ENCODE results near the gene GEMIN7.

GRCh38 chr19:45125360-45125759 lies 46.3 kb downstream of the GEMIN7 start:
- TF ChIP-seq, protein P1, sequence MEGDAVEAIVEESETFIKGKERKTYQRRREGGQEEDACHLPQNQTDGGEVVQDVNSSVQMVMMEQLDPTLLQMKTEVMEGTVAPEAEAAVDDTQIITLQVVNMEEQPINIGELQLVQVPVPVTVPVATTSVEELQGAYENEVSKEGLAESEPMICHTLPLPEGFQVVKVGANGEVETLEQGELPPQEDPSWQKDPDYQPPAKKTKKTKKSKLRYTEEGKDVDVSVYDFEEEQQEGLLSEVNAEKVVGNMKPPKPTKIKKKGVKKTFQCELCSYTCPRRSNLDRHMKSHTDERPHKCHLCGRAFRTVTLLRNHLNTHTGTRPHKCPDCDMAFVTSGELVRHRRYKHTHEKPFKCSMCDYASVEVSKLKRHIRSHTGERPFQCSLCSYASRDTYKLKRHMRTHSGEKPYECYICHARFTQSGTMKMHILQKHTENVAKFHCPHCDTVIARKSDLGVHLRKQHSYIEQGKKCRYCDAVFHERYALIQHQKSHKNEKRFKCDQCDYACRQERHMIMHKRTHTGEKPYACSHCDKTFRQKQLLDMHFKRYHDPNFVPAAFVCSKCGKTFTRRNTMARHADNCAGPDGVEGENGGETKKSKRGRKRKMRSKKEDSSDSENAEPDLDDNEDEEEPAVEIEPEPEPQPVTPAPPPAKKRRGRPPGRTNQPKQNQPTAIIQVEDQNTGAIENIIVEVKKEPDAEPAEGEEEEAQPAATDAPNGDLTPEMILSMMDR (IDR thresholded peaks at IDR 0.05): no peak
- no peak for TF ChIP-seq POLR2A (IDR thresholded peaks at IDR 0.05)

Data from body of pancreas (tissue), 4 donors.